HG03060 (cell line): ENCODE results near the gene NDOR1.

Experiments
- ATAC-seq: cut with Tn5 transposase; IDR thresholded peaks from one replicate; pipeline ENCODE4 v1.9.1; 2021; ENCODE audit warnings: low read depth, moderate number of reproducible peaks; ENCODE audit not compliant: unreplicated experiment

The NDOR1 gene

DNA sequence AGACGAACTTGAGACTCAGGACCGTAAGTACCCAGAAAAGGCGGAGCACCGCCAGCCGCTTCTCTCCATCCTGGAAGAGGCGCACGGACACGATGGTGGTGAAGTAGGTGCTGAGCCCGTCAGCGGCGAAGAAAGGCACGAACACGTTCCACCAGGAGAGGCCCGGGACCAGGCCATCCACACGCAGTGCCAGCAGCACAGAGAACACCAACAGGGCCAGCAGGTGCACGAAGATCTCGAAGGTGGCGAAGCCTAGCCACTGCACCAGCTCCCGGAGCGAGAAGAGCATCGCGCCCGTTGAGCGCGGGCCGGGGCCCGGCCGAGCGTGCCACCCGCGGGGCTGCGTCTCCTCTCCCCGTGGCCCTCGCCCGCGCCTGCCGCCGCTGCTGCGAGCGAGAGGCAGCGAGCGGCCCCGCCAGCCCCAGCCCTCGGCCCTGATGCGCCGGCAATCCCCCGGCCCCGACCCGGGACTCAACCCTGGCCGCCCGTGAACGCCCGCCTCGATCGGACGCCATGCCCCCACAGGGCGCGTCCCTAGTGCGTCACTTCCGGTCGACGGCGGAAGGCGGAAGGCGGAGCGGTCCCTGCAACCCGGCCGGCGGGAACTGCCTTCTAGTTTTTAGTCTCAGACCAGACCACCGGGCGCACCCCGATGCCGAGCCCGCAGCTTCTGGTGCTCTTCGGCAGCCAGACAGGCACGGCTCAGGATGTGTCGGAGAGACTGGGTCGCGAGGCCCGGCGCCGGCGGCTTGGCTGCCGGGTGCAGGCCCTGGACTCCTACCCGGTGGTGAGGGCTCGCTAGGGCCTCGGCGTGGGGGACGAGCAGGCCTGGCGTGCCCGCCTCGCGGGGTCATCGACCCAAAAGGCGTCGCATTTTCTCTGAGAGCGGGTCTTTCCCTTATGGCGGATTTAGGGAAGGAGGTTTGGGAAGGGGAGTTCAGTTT is at the start of gene NDOR1, which contains the start of gene TMEM203:
NDOR1 (plus strand) TSS at position 575 of the 944 bp plus-strand sequence; CDS start at position 653, 78 bp downstream.
TMEM203 (minus strand) TSS at position 523 of the 944 bp plus-strand sequence; CDS start at position 289, 234 bp downstream.
- no peak for ATAC-seq

DNA sequence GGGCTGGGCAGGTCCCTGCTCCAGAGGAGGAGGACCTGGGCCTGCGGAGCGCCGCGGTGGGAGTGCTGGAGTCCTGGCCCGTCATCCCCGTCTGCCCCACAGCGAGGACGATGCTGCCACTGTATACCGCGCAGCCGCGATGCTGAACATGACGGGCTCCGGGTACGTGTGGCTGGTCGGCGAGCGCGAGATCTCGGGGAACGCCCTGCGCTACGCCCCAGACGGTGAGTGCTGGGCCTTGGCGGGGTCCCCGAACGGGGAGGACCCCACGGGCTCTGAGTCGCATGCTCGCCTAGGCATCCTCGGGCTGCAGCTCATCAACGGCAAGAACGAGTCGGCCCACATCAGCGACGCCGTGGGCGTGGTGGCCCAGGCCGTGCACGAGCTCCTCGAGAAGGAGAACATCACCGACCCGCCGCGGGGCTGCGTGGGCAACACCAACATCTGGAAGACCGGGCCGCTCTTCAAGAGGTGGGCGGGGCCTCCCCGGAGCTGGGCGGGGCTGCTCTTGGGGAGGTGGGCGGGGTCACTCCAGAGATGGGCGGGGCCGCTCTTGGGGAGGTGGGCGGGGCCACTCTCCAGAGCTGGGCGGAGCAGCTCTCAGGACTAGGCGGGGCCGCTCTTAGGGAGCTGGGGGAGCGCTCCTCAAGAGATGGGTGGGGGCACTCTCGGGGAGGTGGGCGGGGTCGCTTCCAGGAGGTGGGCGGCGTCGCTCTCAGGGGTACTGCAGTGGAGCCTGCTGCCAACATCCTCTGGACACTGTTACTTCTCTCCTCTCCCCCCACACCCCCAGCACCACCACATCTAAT is 48.7 kb upstream of the NDOR1 start:
- ATAC-seq: no peak

DNA sequence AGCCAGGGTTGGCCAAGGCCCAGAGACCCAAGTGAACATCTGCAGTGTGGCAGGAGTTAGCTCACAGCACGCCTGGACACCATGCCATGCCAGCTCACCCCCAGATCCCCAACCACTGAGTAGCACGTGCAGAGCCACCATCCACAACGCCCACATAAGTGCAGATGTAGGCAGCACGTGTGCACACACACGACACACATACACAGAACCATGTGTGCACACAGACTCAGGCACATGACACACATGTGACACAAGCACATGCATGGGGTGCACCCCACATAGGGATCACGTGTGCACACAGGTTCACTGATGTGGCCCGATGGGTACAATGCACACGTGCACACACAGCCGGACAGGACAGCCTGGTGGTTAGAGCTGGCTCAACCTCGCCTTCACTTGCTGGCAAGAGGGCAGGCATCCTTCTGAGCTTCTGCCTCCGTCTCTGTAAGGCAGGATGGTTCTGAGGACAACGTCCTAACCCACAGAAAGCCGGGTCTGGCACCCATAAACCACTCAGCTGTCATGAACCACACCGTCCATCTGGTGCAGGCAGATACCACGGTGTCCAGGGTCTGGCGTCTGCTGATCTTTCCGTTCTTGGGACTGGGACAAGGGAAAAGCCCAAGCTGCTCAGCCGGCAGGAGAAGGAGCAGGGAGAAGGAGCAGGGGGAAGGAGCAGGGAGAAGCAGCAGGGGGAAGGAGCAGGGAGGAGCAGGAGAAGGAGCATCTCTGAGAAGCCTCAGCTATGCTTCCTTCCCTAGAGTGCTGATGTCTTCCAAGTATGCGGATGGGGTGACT is 47.7 kb upstream of the NDOR1 start:
- no peak for ATAC-seq

DNA sequence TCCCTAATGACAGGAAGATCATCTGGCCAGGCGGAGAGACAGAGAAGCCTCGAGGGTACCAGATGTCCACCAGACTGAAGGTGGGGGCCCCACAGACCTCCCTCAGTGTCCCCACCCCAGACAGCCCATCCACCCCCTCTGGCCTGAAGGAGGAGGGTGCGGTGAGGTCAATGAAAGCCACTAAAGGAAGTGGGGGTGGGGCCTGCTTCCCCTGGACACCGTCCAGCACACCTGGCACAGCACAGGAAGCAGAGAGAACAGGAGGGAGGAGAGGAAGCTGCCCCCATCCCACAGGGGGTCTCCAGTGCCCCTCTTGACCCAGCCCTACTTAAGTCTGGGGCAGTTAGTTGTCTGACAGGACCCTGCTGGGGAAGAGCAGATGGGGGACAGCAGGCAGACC is 46.9 kb upstream of the NDOR1 start:
- ATAC-seq: no peak

DNA sequence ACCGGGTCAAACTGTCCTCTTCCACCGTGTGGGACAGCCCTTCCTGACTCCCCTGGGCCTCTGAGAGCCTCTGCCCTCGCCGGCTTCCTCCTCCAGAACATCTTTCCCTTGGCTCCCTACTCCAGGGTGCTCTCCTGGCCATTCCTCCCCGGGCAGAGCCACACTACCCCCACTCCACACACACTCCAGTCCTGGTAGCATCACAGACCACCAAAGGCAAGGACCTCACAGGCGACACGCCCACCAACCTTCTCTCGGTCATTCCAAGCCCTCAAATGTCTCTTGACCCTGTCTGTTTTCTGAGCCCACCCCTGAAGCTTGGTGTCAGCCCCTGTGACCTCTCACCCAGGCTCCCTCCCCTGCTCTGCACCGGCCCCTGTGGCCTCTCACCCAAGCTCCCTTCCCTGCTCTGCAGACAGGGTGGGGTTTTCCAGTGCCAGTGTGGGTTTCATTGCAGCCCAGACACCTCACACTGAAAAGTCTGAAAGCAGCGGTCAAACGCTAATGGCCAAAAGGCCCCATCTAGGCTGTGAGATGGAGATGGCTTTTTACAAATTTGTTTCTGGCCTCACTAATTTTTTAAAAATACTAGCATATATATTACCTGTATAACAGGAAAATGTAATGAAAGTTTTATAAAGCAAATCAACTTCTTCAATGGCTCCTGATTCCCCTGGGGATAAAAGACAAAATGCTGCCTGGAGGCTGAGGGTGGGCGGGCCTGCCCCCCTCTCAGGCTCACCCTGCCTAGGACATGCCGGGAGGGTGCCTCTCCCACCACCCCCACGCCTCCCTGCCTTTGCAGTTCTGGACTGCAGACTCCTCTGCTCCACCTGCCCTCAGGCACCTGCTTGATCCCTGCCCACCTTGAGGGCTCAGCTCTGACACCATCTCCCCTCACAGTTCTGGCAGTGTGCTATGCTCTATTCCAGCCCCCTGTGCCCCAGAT is 46.1 kb upstream of the NDOR1 start:
- no peak for ATAC-seq

DNA sequence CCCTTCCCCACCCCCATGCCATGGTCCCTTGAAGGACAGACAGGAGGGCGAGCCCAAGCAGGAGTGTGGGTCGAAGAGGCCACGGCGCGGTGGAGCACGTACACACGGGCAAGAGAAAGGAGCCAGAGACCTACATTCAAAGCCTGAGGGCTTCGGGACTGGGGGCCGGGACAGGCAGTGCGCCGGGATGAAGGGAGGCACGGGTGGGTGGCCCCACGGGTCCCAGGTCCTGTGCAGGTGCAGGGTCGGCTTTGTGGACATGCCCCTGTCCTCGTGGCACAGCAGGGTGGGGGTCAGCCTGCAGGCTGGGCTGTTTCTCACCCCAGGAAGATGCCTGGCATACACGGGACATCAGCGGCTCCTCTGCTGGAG is 45.5 kb upstream of the NDOR1 start:
- ATAC-seq: no peak

DNA sequence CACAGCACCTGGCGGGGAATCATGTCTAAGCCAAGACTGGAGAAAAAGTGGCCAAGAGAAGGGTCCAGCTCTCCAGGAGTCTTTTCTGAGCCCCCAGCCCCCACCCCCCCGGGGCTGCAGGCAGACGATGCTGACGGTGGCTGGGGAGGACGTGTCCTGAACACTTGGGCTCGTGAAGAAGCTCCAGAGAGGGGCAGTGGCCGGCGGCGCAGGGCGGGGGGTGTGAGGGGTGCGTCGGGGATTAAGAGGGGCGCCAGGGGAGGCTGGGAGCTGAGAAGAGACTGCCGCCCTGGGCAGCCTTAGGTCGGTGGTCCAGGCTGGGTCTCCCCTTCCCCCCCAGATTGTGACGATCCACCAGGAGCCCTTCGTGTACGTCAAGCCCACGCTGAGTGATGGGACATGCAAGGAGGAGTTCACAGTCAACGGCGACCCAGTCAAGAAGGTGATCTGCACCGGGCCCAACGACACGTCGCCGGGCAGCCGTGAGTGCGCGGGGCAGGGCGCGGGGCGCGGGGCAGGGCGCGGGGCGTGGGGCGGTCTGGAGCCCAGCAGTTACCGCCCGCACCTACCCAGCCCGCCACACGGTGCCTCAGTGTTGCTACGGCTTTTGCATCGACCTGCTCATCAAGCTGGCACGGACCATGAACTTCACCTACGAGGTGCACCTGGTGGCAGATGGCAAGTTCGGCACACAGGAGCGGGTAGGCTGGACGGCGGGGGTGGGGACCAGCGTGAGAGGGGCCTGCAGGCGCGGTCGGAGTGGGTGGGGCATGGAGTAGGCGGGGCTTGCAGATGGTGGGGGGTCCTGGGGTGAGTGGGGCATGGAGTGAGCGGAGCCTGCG is 44.6 kb upstream of the NDOR1 start:
- no peak for ATAC-seq

DNA sequence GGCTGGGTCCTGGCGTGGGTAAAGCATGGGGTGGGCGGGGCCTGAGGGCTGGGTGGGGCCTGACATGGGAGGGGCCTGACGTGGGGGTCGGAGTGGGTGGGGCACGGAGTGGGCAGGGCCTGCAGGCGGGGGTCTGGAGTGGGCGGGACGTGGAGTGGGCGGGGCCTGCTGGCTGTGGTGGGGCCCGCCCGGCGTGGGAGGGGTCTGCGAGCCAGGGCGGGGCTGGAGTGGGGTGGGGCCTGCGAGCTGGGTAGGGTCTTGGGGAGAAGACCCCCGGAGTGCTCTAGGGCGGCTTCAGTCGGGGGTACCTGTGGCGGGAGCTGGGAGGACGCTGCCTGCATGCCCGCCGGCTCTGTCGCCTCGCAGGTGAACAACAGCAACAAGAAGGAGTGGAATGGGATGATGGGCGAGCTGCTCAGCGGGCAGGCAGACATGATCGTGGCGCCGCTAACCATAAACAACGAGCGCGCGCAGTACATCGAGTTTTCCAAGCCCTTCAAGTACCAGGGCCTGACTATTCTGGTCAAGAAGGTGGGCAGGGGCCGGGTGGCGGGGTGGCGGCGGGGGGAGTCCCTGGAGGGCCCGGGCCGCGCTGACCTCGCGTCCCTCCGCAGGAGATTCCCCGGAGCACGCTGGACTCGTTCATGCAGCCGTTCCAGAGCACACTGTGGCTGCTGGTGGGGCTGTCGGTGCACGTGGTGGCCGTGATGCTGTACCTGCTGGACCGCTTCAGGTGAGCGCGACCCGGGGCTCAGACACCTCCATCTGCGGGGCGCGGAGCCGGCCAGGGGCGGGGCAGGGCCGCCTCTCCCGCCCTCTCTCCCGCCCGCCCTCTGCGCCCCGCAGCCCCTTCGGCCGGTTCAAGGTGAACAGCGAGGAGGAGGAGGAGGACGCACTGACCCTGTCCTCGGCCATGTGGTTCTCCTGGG is 43.7 kb upstream of the NDOR1 start:
- no peak for ATAC-seq

DNA sequence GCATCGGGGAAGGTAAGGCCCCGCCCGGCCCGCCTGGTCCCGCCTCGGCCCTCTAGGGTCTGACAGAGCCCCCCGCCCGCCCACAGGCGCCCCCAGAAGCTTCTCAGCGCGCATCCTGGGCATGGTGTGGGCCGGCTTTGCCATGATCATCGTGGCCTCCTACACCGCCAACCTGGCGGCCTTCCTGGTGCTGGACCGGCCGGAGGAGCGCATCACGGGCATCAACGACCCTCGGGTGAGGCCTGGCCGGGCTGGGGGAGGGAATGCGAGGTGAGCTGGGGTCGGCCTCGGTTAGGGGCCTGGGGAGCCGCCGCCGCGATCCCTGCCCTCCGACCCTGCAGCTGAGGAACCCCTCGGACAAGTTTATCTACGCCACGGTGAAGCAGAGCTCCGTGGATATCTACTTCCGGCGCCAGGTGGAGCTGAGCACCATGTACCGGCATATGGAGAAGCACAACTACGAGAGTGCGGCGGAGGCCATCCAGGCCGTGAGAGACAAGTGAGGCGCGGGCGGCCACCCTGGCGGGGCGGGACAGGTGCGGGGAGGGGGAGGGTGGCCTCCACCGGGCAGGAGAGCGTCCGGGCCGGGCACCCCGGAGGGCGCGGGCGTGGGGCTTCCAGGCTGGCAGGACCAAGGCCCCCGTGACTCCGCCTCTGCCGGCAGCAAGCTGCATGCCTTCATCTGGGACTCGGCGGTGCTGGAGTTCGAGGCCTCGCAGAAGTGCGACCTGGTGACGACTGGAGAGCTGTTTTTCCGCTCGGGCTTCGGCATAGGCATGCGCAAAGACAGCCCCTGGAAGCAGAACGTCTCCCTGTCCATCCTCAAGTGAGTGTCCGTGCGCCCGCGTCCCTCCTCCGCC is 42.8 kb upstream of the NDOR1 start:
- no peak for ATAC-seq

DNA sequence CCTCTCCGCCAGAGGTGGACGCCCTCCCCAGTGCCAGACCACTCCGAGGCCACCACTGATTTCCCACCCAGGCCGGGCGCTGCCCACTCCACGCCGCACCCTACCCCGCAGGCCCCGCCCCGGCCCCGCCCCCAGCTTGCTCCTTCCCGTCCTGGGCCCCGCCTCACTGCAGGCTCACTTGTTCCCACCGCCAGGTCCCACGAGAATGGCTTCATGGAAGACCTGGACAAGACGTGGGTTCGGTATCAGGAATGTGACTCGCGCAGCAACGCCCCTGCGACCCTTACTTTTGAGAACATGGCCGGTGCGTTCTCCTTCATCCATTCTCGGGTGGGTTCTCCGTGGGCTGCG is 42.2 kb upstream of the NDOR1 start:
- ATAC-seq: no peak

DNA sequence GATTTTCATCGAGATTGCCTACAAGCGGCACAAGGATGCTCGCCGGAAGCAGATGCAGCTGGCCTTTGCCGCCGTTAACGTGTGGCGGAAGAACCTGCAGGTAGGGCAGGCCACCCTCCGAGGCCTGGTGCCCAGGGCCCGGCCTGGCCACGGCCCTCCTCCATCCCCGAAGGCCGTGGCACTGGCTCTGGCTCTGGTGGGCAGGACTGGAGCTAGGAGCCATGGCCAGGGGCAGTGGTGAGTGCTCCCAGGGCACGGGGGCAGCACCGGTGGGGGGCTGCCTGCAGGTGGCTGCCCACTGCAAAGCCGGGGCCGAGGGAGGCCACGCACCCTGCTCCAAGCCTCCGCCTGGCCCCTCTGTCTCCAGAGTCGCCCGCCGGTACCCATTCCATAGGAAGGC is 41.7 kb upstream of the NDOR1 start:
- ATAC-seq: no peak

DNA sequence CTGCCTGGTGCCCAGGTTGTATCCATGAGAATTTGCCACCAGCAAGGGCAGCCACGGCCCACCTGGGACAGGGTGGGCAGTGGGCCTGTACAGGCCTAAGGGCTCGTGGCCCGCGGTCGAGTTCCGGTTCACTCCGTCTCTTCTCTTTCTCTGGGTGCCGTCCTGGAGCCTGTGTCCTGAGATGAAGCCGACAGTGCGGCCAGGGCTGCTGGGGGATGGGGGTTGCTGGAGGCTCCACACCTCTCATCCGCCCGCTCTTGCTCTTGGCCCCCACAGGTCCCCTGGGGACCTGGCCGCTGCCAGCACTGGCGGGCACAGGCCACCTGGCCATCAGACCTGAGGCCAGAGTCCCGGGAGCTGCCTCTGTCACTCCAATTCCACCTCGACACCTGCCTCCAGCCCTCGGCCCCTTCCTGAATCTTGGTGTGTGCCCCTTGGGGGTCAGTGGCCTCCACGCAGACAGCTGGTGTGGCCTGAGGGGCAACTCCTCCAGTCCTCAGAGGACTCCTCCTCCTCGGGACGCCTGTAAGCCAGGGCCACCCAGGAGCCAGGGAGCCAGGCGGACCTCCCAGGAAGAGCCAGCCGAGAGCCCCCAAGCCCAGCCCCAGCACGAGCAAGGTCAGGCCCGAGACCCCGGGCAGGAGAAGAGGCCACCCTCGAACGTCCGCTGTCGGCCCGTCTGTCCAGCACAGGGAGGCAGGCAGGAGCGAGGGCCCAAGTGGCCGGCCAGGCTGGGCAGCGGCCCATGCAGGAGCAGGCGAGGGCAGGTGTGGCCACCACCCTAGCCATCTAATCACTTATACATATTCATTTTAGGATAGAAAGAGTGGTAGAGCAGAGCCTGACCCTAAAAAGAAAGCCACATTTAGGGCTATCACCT is 40.9 kb upstream of the NDOR1 start:
- no peak for ATAC-seq

DNA sequence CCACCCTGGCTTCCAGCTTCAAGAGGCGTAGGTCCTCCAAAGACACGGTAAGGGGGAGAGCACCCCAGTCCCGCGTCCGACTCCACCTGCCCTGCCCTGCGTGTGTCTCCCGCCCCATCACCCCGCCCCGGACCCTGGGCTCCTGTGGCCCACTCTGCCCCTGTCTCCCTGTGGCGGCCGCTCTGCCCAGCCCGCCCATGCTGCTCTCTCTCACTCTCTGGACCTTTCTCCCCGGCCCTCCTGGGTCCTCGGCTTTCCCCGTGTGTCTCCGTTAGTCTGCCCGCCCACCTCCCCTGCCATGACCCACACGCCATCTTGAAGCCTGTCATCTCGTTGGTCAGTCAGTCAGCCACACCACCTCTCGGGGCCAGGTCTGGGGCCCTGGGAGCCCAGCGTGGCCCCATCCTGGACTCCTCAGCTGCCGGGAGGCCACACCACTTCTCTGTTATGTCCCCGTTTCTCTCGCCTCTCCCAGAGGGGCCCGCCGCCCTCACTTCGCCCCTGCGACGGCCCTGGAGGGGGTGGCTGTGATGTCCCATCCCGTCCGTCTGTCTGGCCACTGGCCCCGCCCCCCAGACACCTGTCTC is 40.2 kb upstream of the NDOR1 start:
- no peak for ATAC-seq

DNA sequence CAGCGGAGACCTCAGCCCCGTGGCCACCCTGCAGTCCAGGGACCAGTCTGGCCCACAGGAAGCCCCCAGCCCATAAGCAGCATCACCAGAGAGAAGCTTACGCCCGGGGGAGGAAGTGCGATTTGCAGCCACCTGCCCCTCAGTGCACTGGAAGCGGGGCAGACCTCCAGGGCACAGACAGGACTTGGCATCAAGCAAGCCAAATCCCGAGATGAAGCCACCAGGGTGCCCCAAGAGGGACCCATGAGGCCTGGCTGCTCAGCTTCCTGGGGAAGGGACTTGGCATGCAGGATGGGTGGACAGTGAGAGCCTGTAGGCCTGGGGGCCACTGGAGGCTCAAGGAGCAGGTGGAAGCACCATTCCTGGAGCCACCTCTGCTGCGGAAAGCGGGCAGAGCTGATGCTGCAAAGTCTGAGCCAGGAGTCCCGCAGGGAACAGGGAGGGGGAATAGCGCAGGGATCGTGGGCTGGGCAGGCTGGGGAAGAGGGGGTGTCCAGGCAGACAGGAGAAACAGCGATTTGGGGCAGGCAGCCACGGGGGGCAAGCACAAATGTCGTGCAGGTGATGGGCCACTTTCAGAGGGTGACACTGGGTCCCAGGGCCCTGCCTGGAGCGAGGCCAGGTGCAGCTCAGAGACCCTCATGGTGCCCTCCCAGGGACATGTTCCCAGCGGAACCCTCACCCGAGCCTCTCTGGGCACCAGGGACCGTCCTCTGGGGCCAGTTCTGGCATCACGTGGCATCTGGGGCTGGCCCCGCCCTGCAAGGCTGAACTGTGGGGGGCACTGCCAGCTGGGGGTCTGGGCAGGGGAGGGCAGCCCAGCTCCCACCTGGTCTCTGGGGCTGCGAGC is 38.9 kb upstream of the NDOR1 start:
- ATAC-seq: no peak
